Activated CD8-positive, alpha-beta memory T cell treated with anti-CD3 and anti-CD28 coated beads for 48 hours (primary cell): Measurements from ENCODE around the gene ANXA7.
"Not testable (repeated sequence)": the region's sequence is repeated elsewhere in the genome, so short reads cannot be mapped to it uniquely, and the experiment has no call there.

Source experiments
- DNase-seq, 3 experiments: peaks; one replicate each; pipeline ENCODE4 v3.0.0-alpha.2; 2020; ENCODE audit warnings: low read depth in 2 of 3, low spot score in 2 of 3

The ANXA7 gene

DNA sequence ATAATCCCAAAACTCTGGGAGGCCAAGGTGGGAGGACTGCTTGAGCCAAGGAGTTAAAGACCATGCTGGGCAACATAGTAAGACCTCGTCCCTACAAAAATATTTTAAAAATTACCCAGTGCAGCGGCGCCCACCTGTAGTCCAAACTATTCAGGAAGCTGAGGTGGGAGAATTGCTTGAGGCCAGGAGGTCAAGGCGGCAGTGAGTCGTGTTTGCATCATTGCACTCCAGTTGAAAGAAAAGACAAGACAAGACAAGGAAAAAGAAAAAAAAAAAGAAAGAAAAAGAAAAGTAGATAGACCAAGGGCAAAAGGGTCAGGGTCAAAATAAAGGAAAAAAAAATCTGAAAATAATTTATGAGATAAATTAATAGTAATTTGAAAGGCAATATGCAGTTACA, 5.8 kb downstream of the ANXA7 start:
- no peak for DNase-seq

DNA sequence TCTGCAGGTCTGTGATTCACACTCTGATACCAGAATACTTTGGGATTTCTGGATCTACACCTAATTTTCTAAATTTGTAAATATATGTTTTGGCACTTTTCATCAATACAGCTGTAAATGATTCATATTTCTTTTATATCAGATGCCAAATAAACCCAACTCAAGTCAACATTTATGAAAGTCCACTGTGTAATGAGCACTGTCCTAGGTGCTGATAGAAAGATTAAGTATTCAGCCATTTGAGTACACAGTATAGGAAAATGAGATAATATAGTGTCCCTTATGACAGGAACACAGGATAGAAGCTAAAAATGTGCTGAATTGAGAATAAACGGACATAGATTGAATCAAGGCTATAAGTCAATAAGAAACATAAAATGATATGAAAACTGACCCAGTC, 6.4 kb downstream of the ANXA7 start:
- no peak for DNase-seq

DNA sequence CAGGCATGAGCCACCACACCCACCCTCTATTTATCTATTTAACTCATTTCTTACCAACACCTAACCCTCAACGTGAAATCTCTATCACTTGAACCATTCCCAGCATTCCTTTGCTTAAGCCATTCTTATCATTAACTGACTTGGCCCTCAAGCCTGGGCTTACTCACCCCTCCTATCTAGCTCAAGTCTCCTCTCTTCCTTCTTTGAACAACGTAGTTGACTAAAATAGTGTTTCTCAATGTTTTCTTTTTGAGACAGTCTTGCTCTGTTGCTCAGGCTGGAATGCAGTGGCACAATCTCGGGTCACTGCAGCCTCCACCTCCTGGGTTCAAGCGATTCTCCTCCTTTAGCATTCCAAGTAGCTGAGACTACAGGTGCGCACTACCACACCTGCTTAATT, 7.0 kb downstream of the ANXA7 start:
- DNase-seq: no peak

DNA sequence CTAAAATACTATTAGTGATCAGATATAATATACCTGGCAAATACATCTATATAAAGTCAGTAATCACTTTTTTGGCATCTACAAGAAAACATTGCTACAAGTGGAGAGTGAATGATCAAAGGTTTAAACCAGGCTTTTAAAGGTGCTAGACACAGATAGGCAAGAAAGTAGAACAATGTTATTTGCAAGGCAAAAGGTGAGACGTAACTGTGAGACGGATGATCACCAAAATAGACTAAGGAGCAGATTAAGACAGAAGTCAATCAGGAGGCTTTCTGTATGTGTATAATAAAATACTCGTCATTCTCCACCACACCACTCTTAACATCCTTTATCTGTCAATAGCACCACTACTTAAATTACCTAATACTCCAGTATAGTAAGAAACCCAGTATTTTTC, 8.3 kb downstream of the ANXA7 start:
- no peak for DNase-seq

DNA sequence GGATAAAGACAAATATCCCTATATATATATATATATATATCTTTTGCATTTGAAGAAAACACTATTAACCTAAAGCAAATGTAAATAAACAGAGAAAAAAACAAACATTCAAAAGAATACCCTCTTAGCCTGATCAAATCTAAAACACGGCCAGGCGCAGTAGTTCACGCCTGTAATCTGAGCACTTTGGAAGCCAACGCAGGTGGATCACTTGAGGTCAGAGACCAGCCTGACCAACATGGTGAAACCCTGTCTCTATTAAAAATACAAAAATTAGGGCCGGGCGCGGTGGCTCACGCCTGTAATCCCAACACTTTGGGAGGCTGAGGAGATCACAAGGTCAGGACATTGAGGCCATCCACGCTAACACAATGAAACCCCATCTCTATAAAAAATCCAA, 9.2 kb downstream of the ANXA7 start:
- DNase-seq: no peak

DNA sequence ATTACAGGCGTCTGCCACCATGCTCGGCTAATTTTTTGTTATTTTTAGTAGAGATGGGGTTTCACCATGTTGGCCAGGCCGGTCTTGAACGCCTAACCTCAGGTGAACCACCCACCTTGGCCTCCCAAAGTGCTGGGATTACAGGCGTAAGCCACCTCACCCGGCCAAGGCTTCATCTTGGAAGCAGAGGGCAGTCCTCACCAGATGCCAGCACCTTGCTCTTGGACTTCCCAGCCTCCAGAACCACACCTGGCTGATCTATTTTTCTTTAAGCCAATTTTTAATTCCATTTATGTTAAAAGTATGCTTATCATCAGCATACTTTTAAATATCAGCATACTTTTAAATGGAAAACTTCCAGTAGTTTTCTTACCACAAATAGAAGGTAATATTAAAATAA, 12.2 kb downstream of the ANXA7 start:
- DNase-seq: no peak

DNA sequence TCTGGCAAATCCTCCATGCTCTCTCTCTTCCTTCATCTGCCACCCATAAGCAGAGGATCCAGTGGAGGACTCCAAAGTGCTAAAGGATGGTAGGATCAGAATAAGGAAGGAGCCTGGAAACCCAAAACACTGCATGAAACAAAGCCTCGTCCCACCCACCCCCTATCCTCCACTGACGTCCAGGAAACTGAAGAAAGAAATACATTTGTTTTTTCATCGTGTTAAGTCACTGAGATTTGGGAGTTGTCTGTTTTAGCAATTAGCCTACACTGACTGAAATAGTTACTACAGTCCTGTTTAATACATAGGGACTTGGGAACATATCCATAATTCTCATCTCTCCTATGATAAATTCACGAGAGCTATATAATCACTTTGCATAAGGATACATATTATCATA, 14.8 kb downstream of the ANXA7 start:
- no peak for DNase-seq

DNA sequence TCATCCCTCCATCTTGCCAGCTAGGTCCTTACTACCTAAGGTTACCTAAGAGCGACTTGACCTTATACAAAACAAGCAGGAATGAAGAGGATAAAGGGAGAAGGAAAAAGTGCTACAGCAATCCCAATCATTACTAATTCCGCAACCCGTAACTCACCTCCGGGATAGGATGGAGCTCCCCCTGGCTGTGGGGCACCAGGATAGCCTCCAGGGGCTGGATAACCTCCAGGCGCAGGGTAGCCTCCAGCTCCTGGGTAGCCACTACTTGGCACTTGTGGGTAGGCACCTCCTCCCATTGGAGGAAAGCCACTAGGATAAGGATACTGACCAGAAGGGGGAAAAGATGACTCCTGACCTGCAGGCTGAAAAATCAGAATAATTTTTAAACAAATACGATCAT, 15.8 kb downstream of the ANXA7 start:
- no peak for DNase-seq

DNA sequence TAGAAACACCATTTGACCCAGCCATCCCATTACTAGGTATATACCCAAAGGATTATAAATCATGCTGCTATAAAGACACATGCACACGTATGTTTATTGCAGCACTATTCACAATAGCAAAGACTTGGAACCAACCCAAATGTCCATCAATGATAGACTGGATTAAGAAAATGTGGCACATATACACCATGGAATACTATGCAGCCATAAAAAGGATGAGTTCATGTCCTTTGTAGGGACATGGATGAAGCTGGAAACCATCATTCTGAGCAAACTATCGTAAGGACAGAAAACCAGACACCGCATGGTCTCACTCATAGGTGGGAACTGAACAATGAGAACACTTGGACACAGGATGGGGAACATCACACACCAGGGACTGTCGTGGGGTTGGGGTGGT, 19.5 kb downstream of the ANXA7 start:
- DNase-seq: not testable (repeated sequence)

DNA sequence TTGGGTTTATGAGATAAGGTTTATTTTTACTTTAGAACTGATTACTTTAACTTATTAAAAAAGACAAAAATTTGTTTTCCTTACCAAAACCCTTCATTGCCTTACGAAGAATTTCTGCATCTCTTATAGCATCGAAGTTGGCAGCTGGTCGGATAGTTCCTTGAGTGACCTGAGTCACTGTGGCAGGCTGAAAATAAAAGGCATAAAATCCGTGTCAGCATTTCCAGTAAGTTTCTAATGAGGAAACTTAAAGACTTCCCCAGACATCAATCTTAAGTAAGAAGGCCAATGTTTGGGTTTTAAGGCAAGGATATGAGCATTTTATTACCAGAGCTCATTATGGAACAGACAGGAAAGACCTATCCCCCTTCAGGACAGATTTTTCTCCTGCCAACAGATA, 25.6 kb downstream of the ANXA7 start:
- DNase-seq: no peak

DNA sequence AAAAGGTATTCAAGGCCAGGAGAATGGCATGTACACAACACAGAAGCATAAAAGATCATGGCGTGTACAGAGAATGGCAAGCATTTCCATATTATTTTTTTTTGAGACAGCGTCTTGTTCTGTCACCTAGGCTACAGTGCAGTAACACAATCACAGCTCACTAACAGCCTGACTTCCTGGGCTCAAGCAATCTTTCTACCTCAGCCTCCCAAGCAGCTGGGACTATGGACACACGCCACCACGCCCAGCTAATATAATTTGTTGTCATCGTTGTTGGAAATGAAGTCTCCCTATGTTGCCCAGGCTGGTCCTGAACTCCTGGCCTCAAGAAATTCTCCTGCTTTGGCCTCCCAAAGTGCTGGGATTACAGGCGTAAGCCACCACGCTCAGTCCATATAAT, 27.3 kb downstream of the ANXA7 start:
- no peak for DNase-seq

DNA sequence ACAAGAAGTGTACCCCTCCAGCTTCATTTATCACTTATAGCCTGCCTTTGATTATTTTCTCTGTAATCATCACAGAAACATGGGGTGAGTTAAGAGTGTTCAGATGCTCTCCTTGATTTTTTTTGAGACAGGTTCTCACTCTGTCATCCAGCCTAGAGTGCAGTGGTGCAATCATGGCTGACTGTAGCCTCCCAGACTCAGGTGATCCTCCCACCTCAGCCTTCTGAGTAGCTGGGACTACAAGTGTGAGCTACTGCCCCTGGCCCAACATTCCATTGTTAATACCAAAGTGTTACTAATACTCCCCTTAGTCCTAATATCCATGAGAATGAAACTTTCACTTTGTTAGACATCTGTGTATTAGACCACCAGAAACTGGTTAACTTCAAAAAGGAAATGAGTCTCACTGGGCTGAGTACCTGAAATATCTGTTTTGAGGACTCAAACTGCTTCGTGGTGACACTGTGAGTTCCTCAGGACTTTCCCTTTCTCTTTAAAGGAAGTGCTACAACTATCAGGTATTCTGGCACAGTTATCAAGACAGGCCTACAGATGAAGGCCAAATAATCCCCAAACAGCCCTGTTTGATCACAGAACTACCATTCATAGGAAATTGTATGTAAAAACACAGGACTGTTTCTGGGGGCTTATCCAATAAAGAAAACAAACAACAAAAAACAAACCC, 34.7 kb downstream of the ANXA7 start:
- DNase-seq: no peak

DNA sequence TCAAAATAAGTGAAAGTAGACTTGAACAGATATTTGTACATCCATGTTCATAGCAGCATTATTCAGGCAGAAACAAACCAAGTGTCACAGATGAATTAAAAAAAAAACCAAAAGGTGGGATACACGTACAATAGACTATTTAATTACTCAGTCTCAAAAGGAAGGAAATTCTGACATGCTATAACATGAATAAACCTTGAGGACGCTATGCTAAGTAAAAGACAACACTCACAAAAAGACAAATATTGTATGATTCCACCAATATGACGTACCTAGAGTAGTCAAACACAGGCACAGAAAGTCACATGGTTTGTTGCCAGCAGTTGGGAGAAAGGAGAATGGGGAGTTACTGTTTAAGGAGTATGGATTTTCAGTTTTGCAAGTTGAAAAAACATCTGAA, 37.2 kb downstream of the ANXA7 start:
- no peak for DNase-seq

DNA sequence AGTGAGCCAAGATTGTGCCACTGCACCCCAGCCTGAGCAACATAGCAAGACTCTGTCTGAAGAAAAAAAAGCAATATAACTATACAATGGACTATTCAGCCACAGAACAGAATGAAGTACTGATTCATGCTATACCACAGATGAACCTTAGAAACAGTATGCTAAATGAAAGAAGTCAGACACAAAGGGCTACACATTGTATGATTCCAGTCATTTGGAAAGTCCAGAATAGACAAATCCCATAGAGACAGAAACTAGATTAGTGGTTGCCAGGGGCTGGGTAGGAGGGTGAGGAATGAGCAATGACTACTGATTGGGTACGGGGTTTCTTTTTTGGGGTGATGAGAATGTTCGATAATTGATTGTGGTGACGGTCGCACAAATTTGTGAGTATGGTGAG, 45.6 kb downstream of the ANXA7 start:
- no peak for DNase-seq

DNA sequence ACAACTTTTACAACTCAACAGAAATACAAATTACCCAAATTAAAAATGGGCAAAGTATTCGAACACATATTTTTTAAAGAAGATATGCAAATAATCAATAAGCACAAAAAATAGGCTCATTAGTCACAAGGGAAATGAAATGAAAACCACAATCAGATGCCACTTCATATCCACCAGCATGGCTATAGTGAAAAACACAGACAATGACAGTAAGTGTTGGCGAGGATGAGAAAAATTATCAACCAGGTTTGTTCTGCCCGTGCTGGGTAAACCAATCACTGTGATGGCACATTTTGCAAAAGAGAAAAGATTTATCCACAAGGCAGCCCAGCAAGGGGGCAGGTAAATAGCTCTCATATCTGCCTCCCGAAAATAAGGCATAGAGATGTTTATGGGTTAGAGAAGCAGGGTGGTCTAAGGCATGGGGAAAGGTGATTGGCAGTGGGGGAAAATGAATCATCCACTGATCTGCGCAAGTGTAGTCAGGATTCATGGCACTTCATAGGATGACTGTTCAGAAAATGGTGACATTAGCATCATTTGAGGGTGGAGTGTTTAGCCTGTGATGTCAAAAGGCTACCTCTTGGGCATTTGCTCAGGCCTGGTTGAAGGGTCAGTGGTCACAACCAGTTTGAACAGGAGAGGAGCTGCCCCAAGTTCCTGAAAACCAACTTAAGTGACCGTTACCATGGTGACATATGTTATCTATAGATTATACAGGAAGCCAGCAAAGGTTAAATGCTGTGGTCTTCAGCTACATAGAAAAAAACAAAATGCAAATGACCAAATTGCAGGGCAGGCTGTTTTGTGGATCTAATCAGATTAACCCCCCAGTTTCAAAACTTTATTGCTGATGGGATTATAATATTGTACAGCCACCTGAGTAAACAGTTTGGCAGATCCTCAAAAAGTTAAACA, 47.2 kb downstream of the ANXA7 start:
- DNase-seq: no peak

DNA sequence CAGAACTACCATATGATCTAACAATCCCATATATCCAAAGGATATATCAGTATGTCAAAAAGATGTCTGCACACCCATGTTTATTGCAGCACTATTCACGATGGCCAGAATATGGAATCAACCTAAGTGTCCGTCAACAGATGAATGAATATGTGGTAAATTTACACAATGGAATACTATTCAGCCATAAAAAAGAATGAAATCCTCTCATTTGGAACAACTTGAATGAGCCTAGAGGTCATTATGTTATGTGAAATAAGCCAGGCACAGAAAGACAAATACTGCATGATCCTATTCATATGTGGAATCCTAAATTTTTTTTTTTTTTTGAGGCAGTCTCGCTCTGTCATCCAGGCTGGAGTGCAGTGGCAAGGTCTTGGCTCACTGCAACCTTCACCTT, 48.9 kb downstream of the ANXA7 start:
- DNase-seq: no peak

DNA sequence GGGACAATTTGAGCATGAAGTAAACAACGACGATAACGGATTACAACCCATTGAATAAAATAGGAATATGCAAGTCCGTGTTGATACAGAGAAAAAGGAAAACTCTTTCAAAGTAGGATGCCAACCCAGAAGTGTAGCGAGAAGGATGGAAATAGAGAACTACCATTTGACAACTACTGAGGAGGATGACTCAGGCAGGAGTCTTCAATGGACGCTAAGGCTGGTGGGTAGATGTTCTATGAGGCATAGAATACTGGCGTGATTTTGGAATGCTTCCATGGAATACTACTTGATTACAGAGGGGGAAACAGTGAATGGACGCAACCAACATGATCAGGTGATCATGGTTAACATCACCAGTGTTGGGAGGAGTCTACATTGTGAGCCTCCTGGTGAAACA, 54.4 kb downstream of the ANXA7 start:
- DNase-seq: no peak

DNA sequence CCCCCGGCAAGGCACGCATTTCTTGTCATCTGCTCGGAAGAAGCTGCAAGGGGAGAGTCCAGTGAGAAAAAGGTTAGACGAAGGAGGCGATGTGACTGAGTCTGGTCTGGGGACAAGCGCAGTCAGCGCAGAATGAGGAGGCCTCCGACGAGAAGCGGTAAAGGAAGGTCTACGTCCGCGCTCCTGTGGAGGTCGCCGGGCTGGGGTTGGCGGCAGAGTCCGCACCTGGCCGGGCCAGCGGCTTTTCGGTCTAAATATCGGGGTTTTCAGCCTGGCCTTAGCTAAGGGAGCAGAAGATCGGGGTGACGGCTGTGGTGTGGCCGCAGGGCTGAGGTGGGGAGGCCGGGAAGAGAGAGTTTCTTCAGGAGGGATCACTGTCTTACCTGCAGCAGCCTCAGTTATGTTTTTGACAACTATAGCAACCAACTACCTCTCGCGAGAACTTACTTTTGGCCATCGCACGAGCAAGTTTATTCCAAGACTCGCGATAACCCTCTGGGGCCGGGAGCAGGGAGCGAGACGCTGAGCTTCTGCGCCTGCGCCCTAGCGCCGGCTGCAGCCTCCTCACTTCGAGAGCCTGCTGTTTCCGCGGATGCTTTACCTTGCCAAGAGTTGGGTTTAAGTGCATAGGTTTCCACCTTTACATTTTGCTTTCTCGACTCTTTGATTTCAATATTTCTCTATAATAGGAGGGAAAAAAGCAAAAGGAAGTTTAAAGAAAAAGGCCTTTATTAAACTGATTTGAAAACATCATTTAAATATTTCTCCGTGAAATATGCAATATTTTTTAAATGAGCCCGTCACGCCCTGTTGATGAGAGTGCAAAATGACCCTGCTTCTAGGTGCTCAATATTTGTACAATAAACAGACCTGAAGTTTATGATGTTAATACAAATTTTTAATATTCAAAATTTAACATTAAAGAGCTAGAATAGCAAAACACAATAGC, 55.3 kb downstream of the ANXA7 start, which contains the start of gene CFAP70:
CFAP70 (minus strand) TSS at position 534 of the 949 bp plus-strand sequence. CDS start 4,068 bp downstream, outside the sequence.
- peak; percentile 61 to 80 (median 73) for DNase-seq

DNA sequence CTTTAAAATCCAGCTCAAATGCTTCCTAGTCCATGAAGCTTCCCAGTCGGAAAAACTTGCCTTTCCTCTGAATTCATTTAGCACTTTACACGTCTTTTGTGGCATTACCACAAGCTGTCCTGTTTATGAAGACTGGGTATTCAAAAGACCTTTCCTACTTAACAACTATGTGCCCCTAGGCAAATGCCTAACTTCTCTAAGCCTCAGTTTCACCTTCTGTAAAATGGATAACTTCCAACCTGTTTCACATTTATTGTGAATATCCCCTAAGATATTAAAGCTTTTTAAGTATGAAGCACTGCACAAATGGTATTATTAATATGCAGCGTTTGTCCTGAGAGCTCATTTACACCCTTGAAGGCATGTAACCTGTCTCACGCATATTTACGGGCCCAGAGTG, 56.0 kb downstream of the ANXA7 start:
- DNase-seq: no peak

DNA sequence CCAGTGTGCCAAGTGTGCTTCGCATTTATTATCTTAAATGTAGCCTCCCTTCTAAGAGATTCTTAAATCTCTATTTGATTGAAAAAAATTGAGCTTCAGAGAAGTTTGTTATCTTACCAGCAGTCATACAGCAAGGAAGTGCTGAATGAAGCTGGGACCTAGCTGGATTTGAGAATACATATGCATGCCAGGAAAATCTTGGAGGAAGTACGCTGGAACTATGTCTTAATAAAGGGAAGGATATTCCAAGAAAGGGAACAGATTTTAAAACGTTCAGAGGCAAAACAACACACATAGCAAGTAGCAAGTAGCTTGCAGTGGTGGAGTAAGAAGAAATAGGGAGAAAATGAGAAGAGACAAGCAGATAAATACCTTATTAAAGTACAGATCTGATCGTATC, 56.7 kb downstream of the ANXA7 start:
- DNase-seq: no peak

DNA sequence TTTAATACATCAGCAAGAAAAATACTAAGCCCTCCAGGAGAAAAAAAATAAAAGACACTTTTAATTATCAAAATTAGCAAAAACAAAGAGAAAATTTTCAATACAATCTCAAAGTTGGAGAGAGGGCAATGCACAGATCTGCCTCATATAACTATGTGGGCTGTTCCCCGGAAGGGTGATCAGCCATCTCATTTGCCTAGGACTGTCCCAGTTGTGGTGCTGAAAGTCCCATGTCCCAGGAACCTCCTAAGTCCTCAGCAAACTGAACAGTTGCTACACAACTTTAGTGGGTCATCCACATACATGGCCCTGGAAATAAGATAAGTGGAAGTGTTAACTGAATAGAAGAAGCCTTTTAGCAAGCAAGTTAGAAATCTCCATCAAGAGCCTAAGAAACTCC, 69.6 kb downstream of the ANXA7 start:
- DNase-seq: no peak
